ENCODE measurements around the gene CHST11. TPM values are rescaled to one million over a fixed set of nuclear protein-coding genes. Genes with fewer than 3 reads are reported as not detected.
"Not testable (repeated sequence)": the region's sequence is repeated elsewhere in the genome, so short reads cannot be mapped to it uniquely, and the experiment has no call there.

Gene CHST11
- total RNA-seq, 2 experiments from 2014 or later, result 53.4 to 53.6 TPM

DNA sequence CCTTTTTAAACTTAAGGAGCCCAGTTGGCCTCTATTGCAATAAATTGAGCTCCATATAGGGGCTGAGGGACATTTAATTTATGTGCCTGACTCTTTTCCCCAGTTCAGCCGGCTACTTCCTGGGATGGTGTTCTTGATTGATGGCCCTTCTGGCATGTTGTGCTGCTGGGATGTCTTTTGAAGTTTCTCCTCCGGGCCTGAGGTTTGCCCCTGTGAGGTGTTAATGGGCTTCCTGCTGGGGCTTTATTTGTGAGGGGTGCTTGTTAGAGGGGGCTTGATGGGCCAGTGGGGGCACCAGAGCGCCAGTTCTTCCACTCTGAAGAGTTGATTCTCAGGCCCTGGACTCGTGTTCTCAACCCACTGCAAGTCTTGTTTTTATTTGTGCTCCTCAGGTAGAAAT is 69.6 kb downstream of the CHST11 start:
- H3K9me3 ChIP-seq (ENCODE audit: control insufficient read depth in 1 of 2, insufficient read depth in 1 of 2, low read length in 2 of 2), result no peaks in the 10 kb centered on the region
- H3K27me3 ChIP-seq (ENCODE audit: control insufficient read depth in 1 of 2, insufficient read depth in 2 of 2, low read length in 2 of 2), result no peaks in the 10 kb centered on the region
- H3K4me1 ChIP-seq (ENCODE audit: insufficient read depth, low read length), result peaks cover 25% of the 10 kb centered on the region
- ChIA-PET POLR2A (no interaction called here), CTCF (no interaction called here)
- no peak for ATAC-seq (ENCODE audit: poor library complexity)
- H3K4me1 Mint-ChIP-seq (ENCODE audit: low read depth), result peaks cover 67% of the 10 kb centered on the region
- H3K9me3 Mint-ChIP-seq, result peaks cover 2% of the 10 kb centered on the region
- TF ChIP-seq, protein P1, sequence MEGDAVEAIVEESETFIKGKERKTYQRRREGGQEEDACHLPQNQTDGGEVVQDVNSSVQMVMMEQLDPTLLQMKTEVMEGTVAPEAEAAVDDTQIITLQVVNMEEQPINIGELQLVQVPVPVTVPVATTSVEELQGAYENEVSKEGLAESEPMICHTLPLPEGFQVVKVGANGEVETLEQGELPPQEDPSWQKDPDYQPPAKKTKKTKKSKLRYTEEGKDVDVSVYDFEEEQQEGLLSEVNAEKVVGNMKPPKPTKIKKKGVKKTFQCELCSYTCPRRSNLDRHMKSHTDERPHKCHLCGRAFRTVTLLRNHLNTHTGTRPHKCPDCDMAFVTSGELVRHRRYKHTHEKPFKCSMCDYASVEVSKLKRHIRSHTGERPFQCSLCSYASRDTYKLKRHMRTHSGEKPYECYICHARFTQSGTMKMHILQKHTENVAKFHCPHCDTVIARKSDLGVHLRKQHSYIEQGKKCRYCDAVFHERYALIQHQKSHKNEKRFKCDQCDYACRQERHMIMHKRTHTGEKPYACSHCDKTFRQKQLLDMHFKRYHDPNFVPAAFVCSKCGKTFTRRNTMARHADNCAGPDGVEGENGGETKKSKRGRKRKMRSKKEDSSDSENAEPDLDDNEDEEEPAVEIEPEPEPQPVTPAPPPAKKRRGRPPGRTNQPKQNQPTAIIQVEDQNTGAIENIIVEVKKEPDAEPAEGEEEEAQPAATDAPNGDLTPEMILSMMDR (IDR thresholded peaks at IDR 0.05), result no peak
- no peaks in the 10 kb centered on the region for H3K36me3 ChIP-seq (ENCODE audit: insufficient read depth, low read length)
- H3K27ac ChIP-seq (ENCODE audit: low read depth in 1 of 2, low read length in 2 of 2), result no peak overlapping the region
- H3K4me3 Mint-ChIP-seq, result no peak overlapping the region
- intact Hi-C loops (cut with DNase I, micrococcal nuclease), result no loop called here
- peaks cover 7% of the 10 kb centered on the region for H3K36me3 Mint-ChIP-seq (ENCODE audit: low read depth)
- H3K27ac Mint-ChIP-seq, result no peak overlapping the region
- no peak overlapping the region for H3K4me3 ChIP-seq (ENCODE audit: low read length)
- no peaks in the 10 kb centered on the region for H3K27me3 Mint-ChIP-seq
- DNase-seq, result no peak

DNA sequence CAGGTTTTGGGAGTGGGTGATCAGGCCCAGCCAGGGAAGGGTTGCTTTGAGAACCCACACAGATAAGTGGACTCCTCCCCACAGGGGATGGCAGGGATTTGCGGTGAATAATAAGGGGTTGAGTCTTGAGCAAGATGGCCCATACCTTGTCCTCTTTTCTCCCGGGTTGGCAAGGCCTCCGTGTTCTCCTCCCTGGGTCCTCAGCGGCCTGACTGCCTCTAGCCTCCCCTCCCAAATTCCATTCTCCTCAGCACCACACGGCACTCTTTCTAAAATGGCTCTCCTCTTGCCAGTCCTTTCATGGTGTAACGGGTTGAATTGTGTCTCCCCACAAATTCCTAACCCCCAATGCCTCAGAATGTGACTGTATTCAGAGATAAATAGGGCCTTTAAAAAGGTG is 70.0 kb downstream of the CHST11 start:
- H3K9me3 Mint-ChIP-seq, result peaks cover 2% of the 10 kb centered on the region

GRCh38 chr12:104527653-104528052 is 70.9 kb downstream of the CHST11 start:
- DNase-seq; ATAC-seq (ENCODE audit: poor library complexity): not testable (repeated sequence)

More for the DNA sequence above, 70.0 kb downstream of the CHST11 start:
- Histone ChIP-seq H3K4me3 (ENCODE audit: low read length) (no peak overlapping the region), H3K27ac (ENCODE audit: low read depth in 1 of 2, low read length in 2 of 2) (no peak overlapping the region), H3K9me3 (ENCODE audit: control insufficient read depth in 1 of 2, insufficient read depth in 1 of 2, low read length in 2 of 2) (no peaks in the 10 kb centered on the region), H3K4me1 (ENCODE audit: insufficient read depth, low read length) (peaks cover 21% of the 10 kb centered on the region), H3K36me3 (ENCODE audit: insufficient read depth, low read length) (no peaks in the 10 kb centered on the region), H3K27me3 (ENCODE audit: control insufficient read depth in 1 of 2, insufficient read depth in 2 of 2, low read length in 2 of 2) (no peaks in the 10 kb centered on the region)
- H3K27me3 Mint-ChIP-seq, result no peaks in the 10 kb centered on the region
- CTCF ChIA-PET, result interaction anchor here (1.1 kb wide), 1 partner anchor 69 kb away, joined by 3 read pairs; no protein-coding TSS in a partner anchor
- intact Hi-C loops (cut with DNase I, micrococcal nuclease), result no loop called here
- peaks cover 12% of the 10 kb centered on the region for H3K36me3 Mint-ChIP-seq (ENCODE audit: low read depth)
- no peak overlapping the region for H3K27ac Mint-ChIP-seq
- peaks cover 67% of the 10 kb centered on the region for H3K4me1 Mint-ChIP-seq (ENCODE audit: low read depth)
- TF ChIP-seq, protein P1 (IDR thresholded peaks at IDR 0.05), result no peak
- H3K4me3 Mint-ChIP-seq, result no peak overlapping the region
- ATAC-seq (ENCODE audit: poor library complexity), result no peak
- POLR2A ChIA-PET, result no interaction called here
- no peak for DNase-seq

More at GRCh38 chr12:104527653-104528052, 70.9 kb downstream of the CHST11 start:
- intact Hi-C loops (cut with DNase I, micrococcal nuclease); H3K9me3 ChIP-seq (ENCODE audit: control insufficient read depth in 1 of 2, insufficient read depth in 1 of 2, low read length in 2 of 2); H3K9me3 Mint-ChIP-seq; POLR2A ChIA-PET; H3K27ac Mint-ChIP-seq; H3K4me3 ChIP-seq (ENCODE audit: low read length); H3K27ac ChIP-seq (ENCODE audit: low read depth in 1 of 2, low read length in 2 of 2); H3K27me3 ChIP-seq (ENCODE audit: control insufficient read depth in 1 of 2, insufficient read depth in 2 of 2, low read length in 2 of 2); H3K4me3 Mint-ChIP-seq; H3K36me3 ChIP-seq (ENCODE audit: insufficient read depth, low read length); H3K27me3 Mint-ChIP-seq: not testable (repeated sequence)
- H3K4me1 ChIP-seq (ENCODE audit: insufficient read depth, low read length), result peaks cover 23% of the 10 kb centered on the region
- CTCF ChIA-PET, result interaction anchor here (0.8 to 1.1 kb wide), 2 partner anchors 70 to 146 kb away, joined by 3 read pairs; no protein-coding TSS in a partner anchor
- H3K4me1 Mint-ChIP-seq (ENCODE audit: low read depth), result peaks cover 68% of the 10 kb centered on the region
- H3K36me3 Mint-ChIP-seq (ENCODE audit: low read depth), result peaks cover 16% of the 10 kb centered on the region

Measured in CD4-positive, alpha-beta T cell (primary cell).